ENCODE measurements around the gene CCM2.

Gene CCM2

DNA sequence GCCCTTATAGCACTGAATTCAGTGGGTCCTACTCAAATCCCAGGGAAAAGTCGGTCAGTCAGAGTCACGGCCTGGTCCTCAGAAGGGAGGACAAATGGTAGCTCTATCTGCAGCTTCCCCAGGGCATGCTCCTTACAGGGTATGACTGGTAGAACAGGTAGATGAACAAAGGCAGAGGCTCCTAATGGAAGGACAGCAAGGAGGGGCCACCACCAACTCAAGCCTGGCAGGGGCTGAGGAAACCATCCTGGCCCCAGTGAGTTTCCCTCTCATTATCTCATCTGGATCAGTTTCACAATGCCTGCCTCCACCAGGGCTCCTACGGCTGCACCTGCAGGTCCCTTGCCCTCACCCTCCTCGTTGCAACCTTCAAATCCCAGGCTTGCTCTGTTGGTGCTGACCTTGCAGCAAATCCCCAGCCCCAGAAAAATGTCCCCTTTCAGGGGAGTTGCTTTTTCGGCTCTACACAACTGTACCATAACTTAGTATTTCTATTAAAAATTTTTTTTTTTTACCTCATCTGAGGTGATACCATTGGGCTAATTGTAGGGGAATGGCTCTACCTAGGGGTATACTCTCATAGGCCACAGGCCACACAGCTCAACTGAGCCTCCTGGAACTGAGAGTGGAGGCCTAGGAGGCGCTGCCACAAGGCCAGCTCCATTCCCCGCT, 18.8 kb upstream of the CCM2 start:
- ChIA-PET CTCF (interaction anchor here (0.6 to 1.1 kb wide), 3 partner anchors 8 to 154 kb away, joined by 3 to 5 read pairs (median 3); no protein-coding TSS in a partner anchor), POLR2A (ENCODE audit: low non-redundant PET) (interaction anchor here (0.6 kb wide), 1 partner anchor 18 kb away, joined by 3 read pairs; no protein-coding TSS in a partner anchor)
- DNase-seq (ENCODE audit: low spot score), result no peak
- H3K27ac ChIP-seq, result peak overlapping the region; percentile 96
- no peak for TF ChIP-seq CTCF (conservative IDR thresholded peaks at IDR 0.05; ENCODE audit: low read depth)

- TF ChIP-seq CTCF (conservative IDR thresholded peaks at IDR 0.05; ENCODE audit: low read depth), result no peak
- ChIA-PET POLR2A (ENCODE audit: low non-redundant PET) (interaction anchor here (0.7 kb wide), 2 partner anchors 17 to 22 kb away, joined by 5 read pairs; no protein-coding TSS in a partner anchor), CTCF (interaction anchor here (1.1 kb wide), 1 partner anchor 235 kb away, joined by 4 read pairs; no protein-coding TSS in a partner anchor)
- H3K27ac ChIP-seq, result peak overlapping the region; percentile 96
- no peak for DNase-seq (ENCODE audit: low spot score)
These were observed 17.5 kb upstream of the CCM2 start for GRCh38 chr7:44982535-44982923.

- no peak for TF ChIP-seq CTCF (conservative IDR thresholded peaks at IDR 0.05; ENCODE audit: low read depth)
- ChIA-PET CTCF (interaction anchor here (1.1 kb wide), 1 partner anchor 235 kb away, joined by 4 read pairs; no protein-coding TSS in a partner anchor), POLR2A (ENCODE audit: low non-redundant PET) (no interaction called here)
- peak overlapping the region; percentile 96 for H3K27ac ChIP-seq
- DNase-seq (ENCODE audit: low spot score), result no peak
These were observed 17.0 kb upstream of the CCM2 start for GRCh38 chr7:44982970-44983369.

GRCh38 chr7:44983742-44984477, 16.1 kb upstream of the CCM2 start:
- DNase-seq (ENCODE audit: low spot score), result no peak
- ChIA-PET CTCF (no interaction called here), POLR2A (ENCODE audit: low non-redundant PET) (interaction anchor here (0.6 to 0.7 kb wide), 2 partner anchors 11 to 1389 kb away, joined by 3 to 4 read pairs; no protein-coding TSS in a partner anchor)
- no peak for TF ChIP-seq CTCF (conservative IDR thresholded peaks at IDR 0.05; ENCODE audit: low read depth)
- peak overlapping the region; percentile 96 for H3K27ac ChIP-seq

GRCh38 chr7:44984478-44984758, 15.6 kb upstream of the CCM2 start:
- ChIA-PET CTCF (no interaction called here), POLR2A (ENCODE audit: low non-redundant PET) (interaction anchor here (0.6 to 0.7 kb wide), 2 partner anchors 12 to 1389 kb away, joined by 3 to 4 read pairs; no protein-coding TSS in a partner anchor)
- H3K27ac ChIP-seq, result peak overlapping the region; percentile 96
- DNase-seq (ENCODE audit: low spot score), result no peak
- no peak for TF ChIP-seq CTCF (conservative IDR thresholded peaks at IDR 0.05; ENCODE audit: low read depth)

DNA sequence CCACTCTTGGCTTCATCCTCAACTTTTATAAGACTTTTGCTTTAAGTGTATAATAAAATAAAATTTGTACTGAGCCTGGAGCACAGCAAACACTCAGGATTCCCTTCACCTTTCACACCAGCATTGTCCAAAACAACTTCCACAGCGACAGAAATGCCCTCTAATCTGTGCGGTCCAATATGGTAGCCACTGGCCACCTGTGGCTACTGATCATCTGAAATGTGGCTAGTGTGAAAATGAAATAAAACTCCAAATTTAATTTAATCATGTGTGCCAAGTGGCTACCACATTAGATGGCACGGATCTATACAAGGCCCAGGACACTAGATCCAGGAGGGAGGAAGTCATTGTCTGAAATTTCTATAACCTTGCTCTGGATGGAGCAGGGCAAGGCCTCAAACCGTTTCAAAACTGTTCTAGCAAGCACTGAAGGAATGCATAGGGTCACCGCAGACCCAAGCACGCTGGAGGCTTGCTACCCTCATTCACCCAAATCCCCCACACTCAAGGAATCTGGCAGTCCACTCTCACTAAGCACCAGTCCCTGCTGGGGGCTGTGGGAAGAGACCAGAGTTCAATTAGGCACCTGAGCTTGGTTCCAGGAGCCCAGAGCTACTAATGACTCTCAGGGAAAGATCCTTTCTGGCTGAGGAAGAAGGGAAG, 14.8 kb upstream of the CCM2 start:
- no peak for DNase-seq (ENCODE audit: low spot score)
- TF ChIP-seq CTCF (conservative IDR thresholded peaks at IDR 0.05; ENCODE audit: low read depth), result no peak
- ChIA-PET CTCF (interaction anchor here (0.6 to 1.0 kb wide), 2 partner anchors 109 to 151 kb away, joined by 3 to 4 read pairs; no protein-coding TSS in a partner anchor), POLR2A (ENCODE audit: low non-redundant PET) (interaction anchor here (0.6 to 1.1 kb wide), 3 partner anchors 14 to 143 kb away, joined by 3 to 6 read pairs (median 4); no protein-coding TSS in a partner anchor)
- H3K27ac ChIP-seq, result peak overlapping the region; percentile 87
